Natural killer cell (primary cell): ENCODE data around the gene PKP4. TPM values are rescaled to one million over a fixed set of nuclear protein-coding genes. Genes with fewer than 3 reads are reported as not detected.

Experiments used
- ATAC-seq, 3 donors: fragments of 150-1000 bp in 2 of 3; fragments of 200-7000 bp in 1 of 3; cut with Tn5 transposase; 1 replicate in 1 of 3; 2 replicates in 2 of 3; pipeline ENCODE4 v1.10.0; 2021; ENCODE audit warnings: mild to moderate bottlenecking in 2 of 3, moderate library complexity in 2 of 3
- DNase-seq, 2 donors: peaks; one replicate each; pipeline versions ENCODE4 v3.0.0 to v3.0.0-alpha.2; 2013 to 2021; ENCODE audit warnings: mixed read lengths in 1 of 2
- H3K27ac ChIP-seq: one replicate; pipeline ENCODE4 v1.5.1; 2013; ENCODE audit warnings: mild to moderate bottlenecking, low read length
- H3K27me3 ChIP-seq: one replicate; pipeline ENCODE4 v1.6.1; 2013; ENCODE audit warnings: low read length; ENCODE audit not compliant: control insufficient read depth, insufficient read depth
- H3K36me3 ChIP-seq: one replicate; pipeline ENCODE4 v1.6.1; 2013; ENCODE audit warnings: low read length; ENCODE audit not compliant: control insufficient read depth, insufficient read depth
- H3K4me1 ChIP-seq: one replicate; pipeline ENCODE4 v1.6.1; 2013; ENCODE audit warnings: low read length; ENCODE audit not compliant: control insufficient read depth, insufficient read depth
- H3K4me3 ChIP-seq: one replicate; pipeline ENCODE4 v1.5.1; 2013; ENCODE audit warnings: low read length
- H3K9me3 ChIP-seq: one replicate; pipeline ENCODE4 v1.6.1; 2013; ENCODE audit warnings: low read length; ENCODE audit not compliant: control insufficient read depth, insufficient read depth
- H3K27ac Mint-ChIP-seq, 2 donors: one replicate each; pipeline ENCODE4 v1.8.0; 2022; ENCODE audit warnings: mild to moderate bottlenecking in 2 of 2, mixed read lengths in 2 of 2, moderate library complexity in 1 of 2
- H3K27me3 Mint-ChIP-seq, 2 donors: one replicate each; pipeline ENCODE4 v1.8.0; 2022; ENCODE audit warnings: low read depth in 2 of 2, mixed read lengths in 2 of 2
- H3K36me3 Mint-ChIP-seq: one replicate; pipeline ENCODE4 v1.8.0; 2022; ENCODE audit warnings: mixed read lengths
- H3K4me1 Mint-ChIP-seq, 2 donors: one replicate each; pipeline ENCODE4 v1.8.0; 2022; ENCODE audit warnings: mixed read lengths in 2 of 2
- H3K4me3 Mint-ChIP-seq: one replicate; pipeline ENCODE4 v1.8.0; 2022; ENCODE audit warnings: mild to moderate bottlenecking, moderate library complexity, mixed read lengths
- H3K9me3 Mint-ChIP-seq, 2 donors: one replicate each; pipeline ENCODE4 v1.8.0; 2022; ENCODE audit warnings: mixed read lengths in 2 of 2
- CTCF ChIP-seq: fragments of 200-600 bp; IDR thresholded peaks from one replicate; pipeline ENCODE4 v1.8.0; 2022; ENCODE audit warnings: antibody characterized with exemption
- WGBS: methylation state at CpG from one replicate; pipeline ENCODE4 v1.1.7; 2013; ENCODE audit warnings: missing lambda C conversion rate; ENCODE audit not compliant: insufficient coverage; 5-methylcytosine and 5-hydroxymethylcytosine counted together
- intact Hi-C: fragments of 100-400 bp; cut with micrococcal nuclease; formaldehyde crosslinking; loops from one replicate; pipeline ENCODE4 v1.14.2; 2022
- total RNA-seq, 4 donors: library from RNA; stranded (reverse); fragments of 120-200 nt in 1 of 4; gene quantifications; one replicate each; pipeline versions ENCODE4 v1.2.3 to v1.2.4, GENCODE V29; 2013 to 2022

PKP4 gene
- total RNA-seq, 3 donors from 2014 or later (not counting 1 experiment from before 2014, with no cell fraction given), result 5.9 to 8.4 (median 7.2) TPM

- no peaks in the 10 kb centered on the region for H3K36me3 ChIP-seq
- TF ChIP-seq CTCF, result no peak
- DNase-seq, result no peak
- Mint-ChIP-seq H3K36me3 (no peaks in the 10 kb centered on the region), H3K4me1 (no peaks in the 10 kb centered on the region), H3K4me3 (no peak overlapping the region), H3K9me3 (no peaks in the 10 kb centered on the region), H3K27ac (no peak overlapping the region), H3K27me3 (no peaks in the 10 kb centered on the region)
- H3K4me3 ChIP-seq, result no peak overlapping the region
- ATAC-seq, result no peak
- intact Hi-C loops, result no loop called here
- H3K4me1 ChIP-seq, result no peaks in the 10 kb centered on the region
- H3K27ac ChIP-seq, result no peak overlapping the region
- no peaks in the 10 kb centered on the region for H3K9me3 ChIP-seq
- H3K27me3 ChIP-seq, result no peaks in the 10 kb centered on the region
These were observed 142.9 kb downstream of the PKP4 start for GRCh38 chr2:158599609-158600008.

GRCh38 chr2:158600155-158600802 lies 143.5 kb downstream of the PKP4 start:
- TF ChIP-seq CTCF, result no peak
- no peaks in the 10 kb centered on the region for H3K27me3 ChIP-seq
- H3K4me3 Mint-ChIP-seq, result no peak overlapping the region
- no peaks in the 10 kb centered on the region for H3K27me3 Mint-ChIP-seq
- intact Hi-C loops, result no loop called here
- no peaks in the 10 kb centered on the region for H3K9me3 Mint-ChIP-seq
- H3K36me3 Mint-ChIP-seq, result no peaks in the 10 kb centered on the region
- no peak overlapping the region for H3K27ac Mint-ChIP-seq
- 84% methylated on average over 2 of the region's 3 CpGs for WGBS
- no peaks in the 10 kb centered on the region for H3K9me3 ChIP-seq
- H3K27ac ChIP-seq, result no peak overlapping the region
- DNase-seq (no peak), ATAC-seq (no peak)
- no peaks in the 10 kb centered on the region for H3K36me3 ChIP-seq
- no peaks in the 10 kb centered on the region for H3K4me1 ChIP-seq
- H3K4me3 ChIP-seq, result no peak overlapping the region
- H3K4me1 Mint-ChIP-seq, result no peaks in the 10 kb centered on the region

GRCh38 chr2:158602027-158602426 lies 145.3 kb downstream of the PKP4 start:
- 100% methylated on average over 2 of the region's 2 CpGs for WGBS
- Histone ChIP-seq H3K4me3 (no peak overlapping the region), H3K36me3 (no peaks in the 10 kb centered on the region), H3K9me3 (no peaks in the 10 kb centered on the region), H3K4me1 (no peaks in the 10 kb centered on the region), H3K27me3 (no peaks in the 10 kb centered on the region), H3K27ac (no peak overlapping the region)
- no peaks in the 10 kb centered on the region for H3K36me3 Mint-ChIP-seq
- H3K9me3 Mint-ChIP-seq, result no peaks in the 10 kb centered on the region
- H3K27me3 Mint-ChIP-seq, result no peaks in the 10 kb centered on the region
- DNase-seq, result no peak
- H3K4me1 Mint-ChIP-seq, result no peaks in the 10 kb centered on the region
- no peak for ATAC-seq
- no peak overlapping the region for H3K27ac Mint-ChIP-seq
- TF ChIP-seq CTCF, result no peak
- intact Hi-C loops, result no loop called here
- no peak overlapping the region for H3K4me3 Mint-ChIP-seq

- no peak overlapping the region for H3K4me3 Mint-ChIP-seq
- WGBS, result 100% methylated on average over 2 of the region's 3 CpGs
- no peak for TF ChIP-seq CTCF
- no peaks in the 10 kb centered on the region for H3K27me3 ChIP-seq
- no peaks in the 10 kb centered on the region for H3K36me3 Mint-ChIP-seq
- no peak for ATAC-seq
- no peak overlapping the region for H3K27ac ChIP-seq
- H3K9me3 Mint-ChIP-seq, result no peaks in the 10 kb centered on the region
- intact Hi-C loops, result no loop called here
- no peak overlapping the region for H3K4me3 ChIP-seq
- no peak overlapping the region for H3K27ac Mint-ChIP-seq
- H3K27me3 Mint-ChIP-seq, result no peaks in the 10 kb centered on the region
- no peaks in the 10 kb centered on the region for H3K4me1 Mint-ChIP-seq
- H3K4me1 ChIP-seq, result no peaks in the 10 kb centered on the region
- no peak for DNase-seq
- no peaks in the 10 kb centered on the region for H3K9me3 ChIP-seq
- no peaks in the 10 kb centered on the region for H3K36me3 ChIP-seq
These were observed 146.5 kb downstream of the PKP4 start for GRCh38 chr2:158603205-158603604.
